Frontal cortex (tissue), 4 donors: ENCODE measurements around the gene MSANTD1. TPM values are rescaled to one million over a fixed set of nuclear protein-coding genes. Genes with fewer than 3 reads are reported as not detected.

Source experiments
- DNase-seq, 2 donors: peaks; one replicate each; pipeline ENCODE4 v3.0.0; 2012; ENCODE audit warnings: low spot score in 2 of 2
- FAIRE-seq: peaks from 2 replicates; lab custom pipeline; 2012; peaks lifted over from hg19 to GRCh38; lab: Jason Lieb, UNC
- total RNA-seq: library from RNA; depleted of rRNA; stranded (reverse); fragments of >200 nt; gene quantifications from one replicate; pipeline ENCODE4 v1.2.3, GENCODE V29; 2014
- donor health status: control.
- donor health status: control.
- donor health status: control.

The MSANTD1 gene
- total RNA-seq, 1 donor from 2014 or later: 6.5 TPM

- FAIRE-seq (no peak), DNase-seq (no peak)
Observed at GRCh38 chr4:3244747-3245146, 4.2 kb upstream of the MSANTD1 start.

- FAIRE-seq (no peak), DNase-seq (no peak)
Observed at GRCh38 chr4:3245676-3246075, 3.3 kb upstream of the MSANTD1 start.

GRCh38 chr4:3246458-3247398 lies 2.2 kb upstream of the MSANTD1 start:
- no peak for FAIRE-seq

GRCh38 chr4:3247399-3248177 lies 1.4 kb upstream of the MSANTD1 start:
- no peak for DNase-seq
- no peak for FAIRE-seq

More at GRCh38 chr4:3246458-3247398, 2.2 kb upstream of the MSANTD1 start:
- no peak for DNase-seq

- FAIRE-seq: no peak
- no peak for DNase-seq
Observed at GRCh38 chr4:3248178-3248480, 830 bp upstream of the MSANTD1 start.

- DNase-seq (no peak), FAIRE-seq (no peak)
Observed at GRCh38 chr4:3249711-3250437, 915 bp downstream of the MSANTD1 start.

- DNase-seq (no peak), FAIRE-seq (no peak)
Observed at GRCh38 chr4:3250438-3250955, 1.5 kb downstream of the MSANTD1 start.

GRCh38 chr4:3250956-3251690 lies 2.2 kb downstream of the MSANTD1 start:
- no peak for DNase-seq
- FAIRE-seq: no peak

GRCh38 chr4:3251691-3252479 lies 2.9 kb downstream of the MSANTD1 start:
- FAIRE-seq: no peak

GRCh38 chr4:3252480-3252828 lies 3.5 kb downstream of the MSANTD1 start:
- no peak for DNase-seq
- no peak for FAIRE-seq

More at GRCh38 chr4:3251691-3252479, 2.9 kb downstream of the MSANTD1 start:
- no peak for DNase-seq

- DNase-seq (no peak), FAIRE-seq (no peak)
Observed at GRCh38 chr4:3252831-3253641, 4.1 kb downstream of the MSANTD1 start.

GRCh38 chr4:3253808-3254207 lies 4.8 kb downstream of the MSANTD1 start:
- DNase-seq: no peak
- no peak for FAIRE-seq

- no peak for DNase-seq
- no peak for FAIRE-seq
Observed at GRCh38 chr4:3254302-3255131, 5.6 kb downstream of the MSANTD1 start.

GRCh38 chr4:3255611-3256186 lies 6.7 kb downstream of the MSANTD1 start:
- FAIRE-seq (no peak), DNase-seq (no peak)

GRCh38 chr4:3256230-3257102 lies 7.5 kb downstream of the MSANTD1 start:
- DNase-seq (no peak), FAIRE-seq (no peak)

- FAIRE-seq (no peak), DNase-seq (no peak)
Observed at GRCh38 chr4:3257103-3257555, 8.2 kb downstream of the MSANTD1 start.
